Measurements from ENCODE around the gene ABHD17A. TPM values are rescaled to one million over a fixed set of nuclear protein-coding genes. Genes with fewer than 3 reads are reported as not detected.
"Not testable (repeated sequence)": the region's sequence is repeated elsewhere in the genome, so short reads cannot be mapped to it uniquely, and the experiment has no call there.

The ABHD17A gene
- 61.1 and 69.1 TPM in 2 replicates for polyA plus RNA-seq (2012; rRNA removed)
- polyA plus RNA-seq (2012; cell fraction: cytosol; rRNA removed): 25.5 and 46.5 TPM in 2 replicates
- 86.6 and 88.2 TPM in 2 replicates for polyA plus RNA-seq (2012; cell fraction: nucleus; rRNA removed)

DNA sequence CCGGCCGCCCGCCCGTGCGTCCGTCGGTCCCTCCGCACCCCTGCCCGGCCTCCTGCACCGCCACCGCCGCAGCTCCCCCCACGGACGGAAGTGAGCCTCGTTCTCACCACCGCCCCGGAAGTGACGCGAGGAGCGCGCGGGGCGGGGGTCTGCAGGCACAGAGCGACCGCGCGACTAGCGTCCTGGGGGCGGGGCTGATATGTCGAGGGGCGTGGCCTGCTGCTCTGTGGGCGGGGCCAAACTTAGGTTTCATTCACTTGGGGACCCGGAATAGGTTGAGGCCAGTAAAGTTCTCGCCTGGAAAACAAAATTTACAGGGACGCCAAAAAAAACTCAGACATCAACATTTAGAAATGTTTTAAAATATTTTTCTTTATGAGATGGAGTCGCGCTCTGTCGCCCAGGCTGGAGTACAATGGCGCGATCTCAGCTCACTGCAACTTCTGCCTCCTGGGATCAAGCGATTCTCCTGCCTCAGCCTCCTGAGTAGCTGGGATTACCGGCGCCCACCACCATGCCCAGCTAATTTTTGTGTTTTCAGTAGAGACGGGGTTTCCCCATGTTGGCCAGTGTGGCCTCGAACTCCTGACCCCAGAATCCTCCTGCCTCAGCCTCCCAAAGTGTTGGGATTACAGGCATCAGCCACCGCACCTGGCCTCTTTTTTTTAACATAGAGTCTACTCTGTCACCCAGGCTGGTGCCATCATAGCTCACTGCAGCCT is at the start of gene ABHD17A:
ABHD17A (minus strand) TSS at position 99 of the 722 bp plus-strand sequence. CDS start 3,930 bp downstream, outside the sequence.
- peak within 1 kb of the TSS; percentile 41 to 62; a peak in 3 of 4 replicates for H3K27ac ChIP-seq (ENCODE audit: low read depth in 2 of 2, low read length in 1 of 2)
- ChIA-PET POLR2A (interaction anchor here (0.6 to 1.9 kb wide), 3 partner anchors 9 to 166 kb away, joined by 3 to 7 read pairs (median 3); no protein-coding TSS in a partner anchor), CTCF (interaction anchor here (0.6 to 1.3 kb wide), 5 partner anchors 10 to 60 kb away, joined by 3 to 6 read pairs (median 3); no protein-coding TSS in a partner anchor)
- H2AFZ ChIP-seq (ENCODE audit: low read depth): peak within 1 kb of the TSS; percentile 51; the same call in 1 of the 2 replicates
- peaks cover 34% of the 10 kb centered on the region for H4K20me1 ChIP-seq (ENCODE audit: insufficient read depth)
- not testable (repeated sequence) for H3K9me2 ChIP-seq; H3F3A ChIP-seq (replicated peaks; ENCODE audit: insufficient read depth); H3K9me3 ChIP-seq; H3K36me3 ChIP-seq (replicated peaks in 1 of 2; ENCODE audit: control insufficient read depth in 1 of 2, insufficient read depth in 2 of 2, low read length in 1 of 2); H3K27me3 ChIP-seq (ENCODE audit: insufficient read depth)
- H3K79me2 ChIP-seq (ENCODE audit: insufficient read depth): peaks cover 40% of the 10 kb centered on the region
- peak within 1 kb of the TSS; percentile 100 for H3K4me2 ChIP-seq
- TF ChIP-seq, protein P1, sequence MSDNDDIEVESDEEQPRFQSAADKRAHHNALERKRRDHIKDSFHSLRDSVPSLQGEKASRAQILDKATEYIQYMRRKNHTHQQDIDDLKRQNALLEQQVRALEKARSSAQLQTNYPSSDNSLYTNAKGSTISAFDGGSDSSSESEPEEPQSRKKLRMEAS (IDR thresholded peaks at IDR 0.05; ENCODE audit: low read depth): 0 out of 2 replicates have a peak, but pooled peaks have one; percentile 36
- TF ChIP-seq TAF1 (IDR thresholded peaks at IDR 0.05; ENCODE audit: borderline replicate concordance, low read depth, low read length): peak; percentile 32; the same call in 1 of the 2 replicates
- TF ChIP-seq MXI1 (IDR thresholded peaks at IDR 0.05; ENCODE audit: low read depth, low read length): peak; percentile 21; the same call in 1 of the 2 replicates
- TF ChIP-seq SIN3A (IDR thresholded peaks at IDR 0.05; ENCODE audit: borderline replicate concordance, low read depth, low read length): peak; percentile 47; the same call in 1 of the 2 replicates
- peak; percentile 44; the same call in 1 of the 2 replicates for TF ChIP-seq ELF1 (IDR thresholded peaks at IDR 0.05)
- TF ChIP-seq POLR2AphosphoS5 (IDR thresholded peaks at IDR 0.05; ENCODE audit: low read depth, low read length): 0 out of 2 replicates have a peak, but pooled peaks have one; percentile 36
- peak; percentile 85 for TF ChIP-seq GABPA (IDR thresholded peaks at IDR 0.05; ENCODE audit: low read depth)
- peaks cover 6 to 23% of the 10 kb centered on the region in 2 experiments; a peak in 1 of 4 replicates for H3K4me1 ChIP-seq (ENCODE audit: control insufficient read depth in 1 of 2, insufficient read depth in 2 of 2, low read depth in 1 of 2, low read length in 1 of 2)
- H3K4me3 ChIP-seq (ENCODE audit: low read depth in 2 of 2, low read length in 1 of 2): peak within 1 kb of the TSS; percentile 86 to 93
- peak; percentile 98 for DNase-seq
- WGBS (ENCODE audit: low lambda C conversion rate): 50% methylated on average over 18 of the region's 46 CpGs
- H3K9ac ChIP-seq: peak within 1 kb of the TSS; percentile 84

DNA sequence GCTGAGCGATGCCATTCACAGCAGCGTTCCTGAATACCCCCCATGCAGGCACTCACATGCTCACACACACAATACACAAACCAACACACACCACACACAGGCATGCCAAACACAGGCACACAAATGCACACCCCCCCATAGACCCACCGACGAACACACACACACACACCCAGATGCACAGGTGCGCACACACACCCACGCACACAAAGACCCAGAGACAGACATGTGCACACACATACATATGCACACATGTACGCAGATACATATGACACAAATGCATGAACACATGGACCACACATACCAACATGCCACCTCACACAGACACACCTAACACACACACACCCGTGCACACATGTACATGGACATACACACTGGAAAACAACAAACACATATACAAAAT is 48.6 kb upstream of the ABHD17A start:
- POLR2A ChIA-PET: no interaction called here
- Histone ChIP-seq H2AFZ (ENCODE audit: low read depth) (no peak overlapping the region), H3K9me2 (no peaks in the 10 kb centered on the region), H4K20me1 (ENCODE audit: insufficient read depth) (no peaks in the 10 kb centered on the region), H3K27ac (ENCODE audit: low read depth in 2 of 2, low read length in 1 of 2) (no peak overlapping the region), H3K79me2 (ENCODE audit: insufficient read depth) (no peaks in the 10 kb centered on the region), H3K36me3 (replicated peaks in 1 of 2; ENCODE audit: control insufficient read depth in 1 of 2, insufficient read depth in 2 of 2, low read length in 1 of 2) (no peaks in the 10 kb centered on the region), H3K9me3 (no peaks in the 10 kb centered on the region), H3K4me2 (no peak overlapping the region), H3F3A (replicated peaks; ENCODE audit: insufficient read depth) (peaks cover 3% of the 10 kb centered on the region), H3K4me3 (ENCODE audit: low read depth in 2 of 2, low read length in 1 of 2) (no peak overlapping the region), H3K27me3 (ENCODE audit: insufficient read depth) (no peaks in the 10 kb centered on the region), H3K9ac (no peak overlapping the region), H3K4me1 (ENCODE audit: control insufficient read depth in 1 of 2, insufficient read depth in 2 of 2, low read depth in 1 of 2, low read length in 1 of 2) (peaks cover 6 to 8% of the 10 kb centered on the region in 2 experiments; a peak in 2 of 4 replicates)
- WGBS (ENCODE audit: low lambda C conversion rate): 86% methylated on average over 7 of the region's 8 CpGs
- TF ChIP-seq, protein P2, sequence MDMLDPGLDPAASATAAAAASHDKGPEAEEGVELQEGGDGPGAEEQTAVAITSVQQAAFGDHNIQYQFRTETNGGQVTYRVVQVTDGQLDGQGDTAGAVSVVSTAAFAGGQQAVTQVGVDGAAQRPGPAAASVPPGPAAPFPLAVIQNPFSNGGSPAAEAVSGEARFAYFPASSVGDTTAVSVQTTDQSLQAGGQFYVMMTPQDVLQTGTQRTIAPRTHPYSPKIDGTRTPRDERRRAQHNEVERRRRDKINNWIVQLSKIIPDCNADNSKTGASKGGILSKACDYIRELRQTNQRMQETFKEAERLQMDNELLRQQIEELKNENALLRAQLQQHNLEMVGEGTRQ (IDR thresholded peaks at IDR 0.05; ENCODE audit: borderline replicate concordance, low read depth, low read length): no peak
- no peak for TF ChIP-seq SMC3 (IDR thresholded peaks at IDR 0.05; ENCODE audit: low read depth, low read length)
- no peak for TF ChIP-seq CHD2 (IDR thresholded peaks at IDR 0.05; ENCODE audit: low read length, partially characterized antibody)
- TF ChIP-seq FOXM1 (IDR thresholded peaks at IDR 0.05; ENCODE audit: low read depth): no peak
- TF ChIP-seq, protein P1 (IDR thresholded peaks at IDR 0.05; ENCODE audit: low read depth): no peak
- no peak for TF ChIP-seq FOXJ3 (CRISPR knock-in tag; IDR thresholded peaks at IDR 0.05)
- TF ChIP-seq RXRA (IDR thresholded peaks at IDR 0.05; ENCODE audit: borderline replicate concordance, low read depth): no peak
- TF ChIP-seq TEAD4 (IDR thresholded peaks at IDR 0.05; ENCODE audit: borderline replicate concordance, insufficient read depth): no peak
- no peak for TF ChIP-seq GATA2 (CRISPR knock-in tag; IDR thresholded peaks at IDR 0.05)
- TF ChIP-seq TCF12 (IDR thresholded peaks at IDR 0.05): no peak
- CTCF ChIA-PET: interaction anchor here (0.6 kb wide), 1 partner anchor 13 kb away, joined by 3 read pairs; no protein-coding TSS in a partner anchor
- DNase-seq: no peak
